Neural cell (in vitro differentiated cells): ENCODE measurements around the gene ZNF587.
"Not testable (repeated sequence)": the region's sequence is repeated elsewhere in the genome, so short reads cannot be mapped to it uniquely, and the experiment has no call there.

Experiments used
- EP300 ChIP-seq: fragments of 450-650 bp; conservative IDR thresholded peaks from 2 replicates; pipeline ENCODE4 v1.6.1; 2014; ENCODE audit warnings: antibody characterized with exemption, mild to moderate bottlenecking, moderate library complexity; ENCODE audit not compliant: poor library complexity, severe bottlenecking
- EZH2 ChIP-seq: fragments of 200-600, 300-800 bp; shearing (Covaris generic), sonication (generic); IDR thresholded peaks from 2 replicates; pipeline ENCODE4 v1.6.1; 2014; ENCODE audit warnings: antibody characterized with exemption, low read length, borderline replicate concordance, mild to moderate bottlenecking; ENCODE audit not compliant: insufficient read depth, poor library complexity, severe bottlenecking
- MXI1 ChIP-seq: fragments of 450-650 bp; conservative IDR thresholded peaks from 2 replicates; pipeline ENCODE4 v1.6.1; 2014; ENCODE audit warnings: antibody characterized with exemption, mild to moderate bottlenecking; ENCODE audit not compliant: poor library complexity, severe bottlenecking
- POLR2AphosphoS5 ChIP-seq: IDR thresholded peaks from 2 replicates; pipeline ENCODE4 v1.6.1; 2012
- RAD21 ChIP-seq: fragments of 450-650 bp; conservative IDR thresholded peaks from 2 replicates; pipeline ENCODE4 v1.6.1; 2014; ENCODE audit warnings: antibody characterized with exemption, mild to moderate bottlenecking, moderate library complexity
- SMC3 ChIP-seq: fragments of 450-650 bp; conservative IDR thresholded peaks from 2 replicates; pipeline ENCODE4 v1.6.1; 2014; ENCODE audit warnings: antibody characterized with exemption, mild to moderate bottlenecking, moderate library complexity; ENCODE audit not compliant: poor library complexity
- TAF1 ChIP-seq: IDR thresholded peaks from 2 replicates; pipeline ENCODE4 v1.6.1; 2012; ENCODE audit warnings: low read depth
- TF ChIP-seq, protein P1 (sequence below): fragments of 450-650 bp; IDR thresholded peaks from 2 replicates; pipeline ENCODE4 v1.5.1; 2014; ENCODE audit warnings: antibody characterized with exemption, mild to moderate bottlenecking, moderate library complexity; ENCODE audit not compliant: poor library complexity, severe bottlenecking
- TF ChIP-seq, protein P2 (sequence below): IDR thresholded peaks from 2 replicates; pipeline ENCODE4 v1.6.1; 2012; ENCODE audit warnings: borderline replicate concordance

DNA sequence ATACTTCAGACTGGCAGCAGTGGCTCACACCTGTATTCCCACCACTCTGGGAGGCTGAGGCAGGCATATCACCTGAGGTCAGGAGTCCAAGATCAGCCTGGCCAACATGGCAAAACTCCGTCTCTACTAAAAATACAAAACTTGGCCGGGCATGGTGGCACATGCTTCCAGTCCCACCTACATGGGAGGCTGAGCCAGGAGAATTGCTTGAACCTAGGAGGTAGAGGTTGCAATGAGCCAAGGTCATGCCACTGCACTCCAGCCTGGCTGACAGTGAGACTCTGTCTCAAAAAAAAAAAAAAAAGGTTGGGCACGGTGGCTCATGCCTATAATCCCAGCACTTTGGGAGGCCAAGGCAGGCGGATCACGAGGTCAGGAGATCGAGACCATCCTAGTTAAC lies 20.0 kb downstream of the ZNF587 start:
- TF ChIP-seq, protein P1, sequence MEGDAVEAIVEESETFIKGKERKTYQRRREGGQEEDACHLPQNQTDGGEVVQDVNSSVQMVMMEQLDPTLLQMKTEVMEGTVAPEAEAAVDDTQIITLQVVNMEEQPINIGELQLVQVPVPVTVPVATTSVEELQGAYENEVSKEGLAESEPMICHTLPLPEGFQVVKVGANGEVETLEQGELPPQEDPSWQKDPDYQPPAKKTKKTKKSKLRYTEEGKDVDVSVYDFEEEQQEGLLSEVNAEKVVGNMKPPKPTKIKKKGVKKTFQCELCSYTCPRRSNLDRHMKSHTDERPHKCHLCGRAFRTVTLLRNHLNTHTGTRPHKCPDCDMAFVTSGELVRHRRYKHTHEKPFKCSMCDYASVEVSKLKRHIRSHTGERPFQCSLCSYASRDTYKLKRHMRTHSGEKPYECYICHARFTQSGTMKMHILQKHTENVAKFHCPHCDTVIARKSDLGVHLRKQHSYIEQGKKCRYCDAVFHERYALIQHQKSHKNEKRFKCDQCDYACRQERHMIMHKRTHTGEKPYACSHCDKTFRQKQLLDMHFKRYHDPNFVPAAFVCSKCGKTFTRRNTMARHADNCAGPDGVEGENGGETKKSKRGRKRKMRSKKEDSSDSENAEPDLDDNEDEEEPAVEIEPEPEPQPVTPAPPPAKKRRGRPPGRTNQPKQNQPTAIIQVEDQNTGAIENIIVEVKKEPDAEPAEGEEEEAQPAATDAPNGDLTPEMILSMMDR: not testable (repeated sequence)
- not testable (repeated sequence) for TF ChIP-seq EZH2, POLR2AphosphoS5, TAF1, SMC3, EP300, RAD21, MXI1
- TF ChIP-seq, protein P2, sequence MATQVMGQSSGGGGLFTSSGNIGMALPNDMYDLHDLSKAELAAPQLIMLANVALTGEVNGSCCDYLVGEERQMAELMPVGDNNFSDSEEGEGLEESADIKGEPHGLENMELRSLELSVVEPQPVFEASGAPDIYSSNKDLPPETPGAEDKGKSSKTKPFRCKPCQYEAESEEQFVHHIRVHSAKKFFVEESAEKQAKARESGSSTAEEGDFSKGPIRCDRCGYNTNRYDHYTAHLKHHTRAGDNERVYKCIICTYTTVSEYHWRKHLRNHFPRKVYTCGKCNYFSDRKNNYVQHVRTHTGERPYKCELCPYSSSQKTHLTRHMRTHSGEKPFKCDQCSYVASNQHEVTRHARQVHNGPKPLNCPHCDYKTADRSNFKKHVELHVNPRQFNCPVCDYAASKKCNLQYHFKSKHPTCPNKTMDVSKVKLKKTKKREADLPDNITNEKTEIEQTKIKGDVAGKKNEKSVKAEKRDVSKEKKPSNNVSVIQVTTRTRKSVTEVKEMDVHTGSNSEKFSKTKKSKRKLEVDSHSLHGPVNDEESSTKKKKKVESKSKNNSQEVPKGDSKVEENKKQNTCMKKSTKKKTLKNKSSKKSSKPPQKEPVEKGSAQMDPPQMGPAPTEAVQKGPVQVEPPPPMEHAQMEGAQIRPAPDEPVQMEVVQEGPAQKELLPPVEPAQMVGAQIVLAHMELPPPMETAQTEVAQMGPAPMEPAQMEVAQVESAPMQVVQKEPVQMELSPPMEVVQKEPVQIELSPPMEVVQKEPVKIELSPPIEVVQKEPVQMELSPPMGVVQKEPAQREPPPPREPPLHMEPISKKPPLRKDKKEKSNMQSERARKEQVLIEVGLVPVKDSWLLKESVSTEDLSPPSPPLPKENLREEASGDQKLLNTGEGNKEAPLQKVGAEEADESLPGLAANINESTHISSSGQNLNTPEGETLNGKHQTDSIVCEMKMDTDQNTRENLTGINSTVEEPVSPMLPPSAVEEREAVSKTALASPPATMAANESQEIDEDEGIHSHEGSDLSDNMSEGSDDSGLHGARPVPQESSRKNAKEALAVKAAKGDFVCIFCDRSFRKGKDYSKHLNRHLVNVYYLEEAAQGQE: not testable (repeated sequence)
